ENCODE results near the gene RARRES1.

RARRES1 gene

GRCh38 chr3:158649791-158650190 lies 82.5 kb downstream of the RARRES1 start:
- H3K4me3 ChIP-seq (ENCODE audit: low read length), result no peak overlapping the region
- peaks cover 77% of the 10 kb centered on the region for H3K36me3 ChIP-seq (ENCODE audit: control insufficient read depth, low read length)
- 0 out of 2 replicates have a peak, but pooled peaks cover 3% of the 10 kb centered on the region for H3F3A ChIP-seq (ENCODE audit: control insufficient read depth, insufficient read depth)
- peaks cover 15% of the 10 kb centered on the region for H3K4me1 ChIP-seq (ENCODE audit: control insufficient read depth, low read length)
- H3K9me2 ChIP-seq (replicated peaks; ENCODE audit: control insufficient read depth, low read length), result no peaks in the 10 kb centered on the region
- no peaks in the 10 kb centered on the region for H4K20me1 ChIP-seq (ENCODE audit: control insufficient read depth, insufficient read depth, low read depth, low read length)
- H3K4me2 ChIP-seq (ENCODE audit: low read length), result no peak overlapping the region
- H3K79me2 ChIP-seq (ENCODE audit: control insufficient read depth, low read length), result peaks cover 37% of the 10 kb centered on the region
- TF ChIP-seq CTCF (IDR thresholded peaks at IDR 0.05; ENCODE audit: low read depth, low read length, poor library complexity, severe bottlenecking) (no peak), EZH2phosphoT487 (IDR thresholded peaks at IDR 0.05; ENCODE audit: borderline replicate concordance, low read length) (no peak)
- no peaks in the 10 kb centered on the region for H3K9me3 ChIP-seq (ENCODE audit: control insufficient read depth, insufficient read depth, low read length)
- no peak overlapping the region for H3K27ac ChIP-seq (ENCODE audit: low read depth, low read length)
- no peaks in the 10 kb centered on the region for H3K27me3 ChIP-seq (ENCODE audit: control insufficient read depth, low read length)

Measured in DOHH2 (cell line).